GM18502 (cell line): Measurements from ENCODE around the gene ACD.

Experiments
- ATAC-seq: cut with Tn5 transposase; IDR thresholded peaks from one replicate; pipeline ENCODE4 v1.9.1; 2021; ENCODE audit warnings: mild to moderate bottlenecking; ENCODE audit not compliant: unreplicated experiment, poor library complexity

Gene ACD

GRCh38 chr16:67649494-67649931 lies 10.5 kb downstream of the ACD start:
- ATAC-seq, result no peak

GRCh38 chr16:67648764-67649407 lies 11.2 kb downstream of the ACD start:
- no peak for ATAC-seq

- no peak for ATAC-seq
Measured at GRCh38 chr16:67648088-67648763, 11.8 kb downstream of the ACD start.

- ATAC-seq, result no peak
Measured at GRCh38 chr16:67647681-67648080, 12.4 kb downstream of the ACD start.

- no peak for ATAC-seq
Measured at GRCh38 chr16:67647111-67647651, 12.9 kb downstream of the ACD start.

GRCh38 chr16:67645397-67646121 lies 14.5 kb downstream of the ACD start:
- no peak for ATAC-seq

GRCh38 chr16:67644038-67644437 lies 16.0 kb downstream of the ACD start:
- no peak for ATAC-seq

- no peak for ATAC-seq
Measured at GRCh38 chr16:67641779-67642708, 18.0 kb downstream of the ACD start.

- ATAC-seq, result no peak
Measured at GRCh38 chr16:67637625-67638024, 22.4 kb downstream of the ACD start.

- ATAC-seq, result no peak
Measured at GRCh38 chr16:67636713-67637112, 23.3 kb downstream of the ACD start.

GRCh38 chr16:67632415-67633172 lies 27.5 kb downstream of the ACD start:
- no peak for ATAC-seq

- no peak for ATAC-seq
Measured at GRCh38 chr16:67628216-67628615, 31.8 kb downstream of the ACD start.

- ATAC-seq, result no peak
Measured at GRCh38 chr16:67613808-67614207, 46.3 kb downstream of the ACD start.

- ATAC-seq, result no peak
Measured at GRCh38 chr16:67608364-67608763, 51.7 kb downstream of the ACD start.
